ENCODE data around the gene KCNG4. TPM values are rescaled to one million over a fixed set of nuclear protein-coding genes. Genes with fewer than 3 reads are reported as not detected.

Gene KCNG4
- total and polyA plus RNA-seq, 2 experiments from 2014 or later, result 0.07 TPM; not detected in 1

DNA sequence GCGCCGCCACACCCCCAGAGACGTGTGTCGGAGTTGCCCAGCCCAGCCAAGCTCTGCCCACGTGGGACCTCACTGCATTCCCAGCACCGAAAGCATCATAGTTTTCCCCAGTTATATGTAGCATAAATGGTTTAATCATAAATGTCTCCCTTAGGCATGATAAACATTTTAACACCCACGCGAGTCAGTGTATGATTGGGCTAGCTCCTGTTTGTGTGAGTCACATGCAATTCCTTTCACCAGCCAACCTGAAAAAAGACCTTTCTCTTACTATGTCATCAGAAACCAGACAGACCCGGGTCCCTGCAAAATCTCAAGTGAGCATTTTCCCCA lies 62.1 kb downstream of the KCNG4 start:
- TF ChIP-seq, protein P1, sequence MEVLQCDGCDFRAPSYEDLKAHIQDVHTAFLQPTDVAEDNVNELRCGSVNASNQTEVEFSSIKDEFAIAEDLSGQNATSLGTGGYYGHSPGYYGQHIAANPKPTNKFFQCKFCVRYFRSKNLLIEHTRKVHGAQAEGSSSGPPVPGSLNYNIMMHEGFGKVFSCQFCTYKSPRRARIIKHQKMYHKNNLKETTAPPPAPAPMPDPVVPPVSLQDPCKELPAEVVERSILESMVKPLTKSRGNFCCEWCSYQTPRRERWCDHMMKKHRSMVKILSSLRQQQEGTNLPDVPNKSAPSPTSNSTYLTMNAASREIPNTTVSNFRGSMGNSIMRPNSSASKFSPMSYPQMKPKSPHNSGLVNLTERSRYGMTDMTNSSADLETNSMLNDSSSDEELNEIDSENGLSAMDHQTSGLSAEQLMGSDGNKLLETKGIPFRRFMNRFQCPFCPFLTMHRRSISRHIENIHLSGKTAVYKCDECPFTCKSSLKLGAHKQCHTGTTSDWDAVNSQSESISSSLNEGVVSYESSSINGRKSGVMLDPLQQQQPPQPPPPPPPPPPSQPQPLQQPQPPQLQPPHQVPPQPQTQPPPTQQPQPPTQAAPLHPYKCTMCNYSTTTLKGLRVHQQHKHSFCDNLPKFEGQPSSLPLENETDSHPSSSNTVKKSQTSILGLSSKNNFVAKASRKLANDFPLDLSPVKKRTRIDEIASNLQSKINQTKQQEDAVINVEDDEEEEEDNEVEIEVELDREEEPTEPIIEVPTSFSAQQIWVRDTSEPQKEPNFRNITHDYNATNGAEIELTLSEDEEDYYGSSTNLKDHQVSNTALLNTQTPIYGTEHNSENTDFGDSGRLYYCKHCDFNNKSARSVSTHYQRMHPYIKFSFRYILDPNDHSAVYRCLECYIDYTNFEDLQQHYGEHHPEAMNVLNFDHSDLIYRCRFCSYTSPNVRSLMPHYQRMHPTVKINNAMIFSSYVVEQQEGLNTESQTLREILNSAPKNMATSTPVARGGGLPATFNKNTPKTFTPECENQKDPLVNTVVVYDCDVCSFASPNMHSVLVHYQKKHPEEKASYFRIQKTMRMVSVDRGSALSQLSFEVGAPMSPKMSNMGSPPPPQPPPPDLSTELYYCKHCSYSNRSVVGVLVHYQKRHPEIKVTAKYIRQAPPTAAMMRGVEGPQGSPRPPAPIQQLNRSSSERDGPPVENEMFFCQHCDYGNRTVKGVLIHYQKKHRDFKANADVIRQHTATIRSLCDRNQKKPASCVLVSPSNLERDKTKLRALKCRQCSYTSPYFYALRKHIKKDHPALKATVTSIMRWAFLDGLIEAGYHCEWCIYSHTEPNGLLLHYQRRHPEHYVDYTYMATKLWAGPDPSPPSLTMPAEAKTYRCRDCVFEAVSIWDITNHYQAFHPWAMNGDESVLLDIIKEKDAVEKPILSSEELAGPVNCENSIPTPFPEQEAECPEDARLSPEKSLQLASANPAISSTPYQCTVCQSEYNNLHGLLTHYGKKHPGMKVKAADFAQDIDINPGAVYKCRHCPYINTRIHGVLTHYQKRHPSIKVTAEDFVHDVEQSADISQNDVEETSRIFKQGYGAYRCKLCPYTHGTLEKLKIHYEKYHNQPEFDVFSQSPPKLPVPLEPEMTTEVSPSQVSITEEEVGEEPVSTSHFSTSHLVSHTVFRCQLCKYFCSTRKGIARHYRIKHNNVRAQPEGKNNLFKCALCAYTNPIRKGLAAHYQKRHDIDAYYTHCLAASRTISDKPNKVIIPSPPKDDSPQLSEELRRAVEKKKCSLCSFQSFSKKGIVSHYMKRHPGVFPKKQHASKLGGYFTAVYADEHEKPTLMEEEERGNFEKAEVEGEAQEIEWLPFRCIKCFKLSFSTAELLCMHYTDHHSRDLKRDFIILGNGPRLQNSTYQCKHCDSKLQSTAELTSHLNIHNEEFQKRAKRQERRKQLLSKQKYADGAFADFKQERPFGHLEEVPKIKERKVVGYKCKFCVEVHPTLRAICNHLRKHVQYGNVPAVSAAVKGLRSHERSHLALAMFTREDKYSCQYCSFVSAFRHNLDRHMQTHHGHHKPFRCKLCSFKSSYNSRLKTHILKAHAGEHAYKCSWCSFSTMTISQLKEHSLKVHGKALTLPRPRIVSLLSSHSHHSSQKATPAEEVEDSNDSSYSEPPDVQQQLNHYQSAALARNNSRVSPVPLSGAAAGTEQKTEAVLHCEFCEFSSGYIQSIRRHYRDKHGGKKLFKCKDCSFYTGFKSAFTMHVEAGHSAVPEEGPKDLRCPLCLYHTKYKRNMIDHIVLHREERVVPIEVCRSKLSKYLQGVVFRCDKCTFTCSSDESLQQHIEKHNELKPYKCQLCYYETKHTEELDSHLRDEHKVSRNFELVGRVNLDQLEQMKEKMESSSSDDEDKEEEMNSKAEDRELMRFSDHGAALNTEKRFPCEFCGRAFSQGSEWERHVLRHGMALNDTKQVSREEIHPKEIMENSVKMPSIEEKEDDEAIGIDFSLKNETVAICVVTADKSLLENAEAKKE (CRISPR knock-in tag; IDR thresholded peaks at IDR 0.05), result no peak
- TF ChIP-seq ZNF114 (CRISPR knock-in tag; IDR thresholded peaks at IDR 0.05), result no peak
- TF ChIP-seq JUNB (IDR thresholded peaks at IDR 0.05; ENCODE audit: unreplicated experiment), result no peak
- TF ChIP-seq CTCF (conservative IDR thresholded peaks at IDR 0.05; ENCODE audit: low read depth in 2 of 2), result no peak
- TF ChIP-seq NANOG (IDR thresholded peaks at IDR 0.05; ENCODE audit: borderline replicate concordance), result no peak
- no peak for TF ChIP-seq REST (IDR thresholded peaks at IDR 0.05; ENCODE audit: unreplicated experiment)
- TF ChIP-seq EZH2phosphoT487 (IDR thresholded peaks at IDR 0.05; ENCODE audit: unreplicated experiment), result no peak
- TF ChIP-seq ZNF331 (CRISPR knock-in tag; IDR thresholded peaks at IDR 0.05; ENCODE audit: low read depth), result no peak
- Mint-ChIP-seq H3K27ac (no peak overlapping the region), H3K9me3 (no peaks in the 10 kb centered on the region), H3K36me3 (ENCODE audit: low read depth) (peaks cover 24% of the 10 kb centered on the region), H3K4me3 (no peak overlapping the region), H3K4me1 (no peaks in the 10 kb centered on the region), H3K27me3 (ENCODE audit: insufficient read depth, low read depth, poor library complexity) (peaks cover 9% of the 10 kb centered on the region)
- Histone ChIP-seq H3K4me3 (no peak overlapping the region), H3K79me2 (replicated peaks; ENCODE audit: insufficient read depth) (no peaks in the 10 kb centered on the region), H2AFZ (no peak overlapping the region), H3K27me3 (ENCODE audit: insufficient read depth) (no peaks in the 10 kb centered on the region), H3K36me3 (ENCODE audit: insufficient read depth) (no peaks in the 10 kb centered on the region; the same call in 1 of the 2 replicates), H4K20me1 (replicated peaks; ENCODE audit: insufficient read depth) (no peaks in the 10 kb centered on the region), H3F3A (replicated peaks; ENCODE audit: low read depth) (no peaks in the 10 kb centered on the region), H3K4me1 (ENCODE audit: insufficient read depth) (no peaks in the 10 kb centered on the region), H3K4me2 (no peak overlapping the region), H3K9me2 (ENCODE audit: insufficient read depth) (no peaks in the 10 kb centered on the region), H3K27ac (ENCODE audit: low read depth) (no peak overlapping the region)
- ATAC-seq (no peak), DNase-seq (ENCODE audit: low spot score) (no peak)

All from GM23338 (cell line).